Testis (tissue), 5 donors: Measurements from ENCODE around the gene PARP9. TPM values are rescaled to one million over a fixed set of nuclear protein-coding genes. Genes with fewer than 3 reads are reported as not detected.

ENCODE experiments used
- DNase-seq: peaks from one replicate; pipeline ENCODE4 v3.0.0-alpha.2; 2019
- H3K27ac ChIP-seq, 2 donors: fragments of 200-600 bp; sonication (generic); one replicate each; pipeline ENCODE4 v1.5.1; 2019
- H3K27me3 ChIP-seq: fragments of 200-600 bp; sonication (generic); one replicate; pipeline ENCODE4 v1.5.1; 2019
- H3K36me3 ChIP-seq: fragments of 200-600 bp; sonication (generic); one replicate; pipeline ENCODE4 v1.5.1; 2017; ENCODE audit warnings: low read depth; ENCODE audit errors: missing control alignments
- H3K4me1 ChIP-seq: fragments of 200-600 bp; sonication (generic); one replicate; pipeline ENCODE4 v1.5.1; 2019
- H3K4me3 ChIP-seq, 2 donors: fragments of 200-600 bp; sonication (generic); one replicate each; pipeline ENCODE4 v1.5.1; 2017 to 2019
- H3K9me3 ChIP-seq: fragments of 200-600 bp; sonication (generic); one replicate; pipeline ENCODE4 v1.5.1; 2017
- CTCF ChIP-seq, 3 experiments: fragments of 450-650 bp in 2 of 3; fragments of 200-600 bp in 1 of 3; sonication (generic) in 1 of 3; IDR thresholded peaks; one replicate each; pipeline ENCODE4 v1.5.1; 2016 to 2019; ENCODE audit warnings: antibody characterized with exemption in 3 of 3, mild to moderate bottlenecking in 2 of 3, moderate library complexity in 1 of 3
- POLR2A ChIP-seq: fragments of 450-650 bp; IDR thresholded peaks from one replicate; pipeline ENCODE4 v1.6.1; 2017; ENCODE audit warnings: antibody characterized with exemption, mild to moderate bottlenecking, moderate library complexity
- WGBS, 2 donors: methylation state at CpG; one replicate each; pipeline ENCODE4 v1.1.5; 2018; 5-methylcytosine and 5-hydroxymethylcytosine counted together
- intact Hi-C: fragments of 100-400 bp; cut with DNase I; formaldehyde crosslinking; loops from one replicate; pipeline ENCODE4 v1.15.1; 2023; ENCODE audit warnings: low total_unique reads
- long read RNA-seq, 2 donors: transcript quantifications; one replicate each; lab custom pipeline, GENCODE V29; 2026
- polyA plus RNA-seq: library from polyadenylated mRNA; stranded (reverse); fragments of 350-450 nt; fragmentation: Illumina TruSeq; extraction: RNeasy Lipid Tissue Mini Kit (QIAGEN cat#74804); gene quantifications from one replicate; pipeline ENCODE4 v1.2.3, GENCODE V29; 2014; ENCODE audit warnings: low read depth, low replicate concordance; ENCODE audit not compliant: insufficient read depth
- total RNA-seq, 2 donors: library from RNA; depleted of rRNA; stranded (reverse); fragments of >200 nt; gene quantifications; one replicate each; pipeline ENCODE4 v1.2.3, GENCODE V29; 2016

PARP9 gene
- total RNA-seq, result 10 to 100 TPM; 12.8 to 13.8 TPM
- 14.7 TPM for polyA plus RNA-seq
- long read RNA-seq, donor 1, partial matches to known transcripts, result 6 of 8 reads
- long read RNA-seq, donor 1, other reads (novel, unspliced or antisense), result 0 of 8 reads
- long read RNA-seq, donor 2, result 0 reads

GRCh38 chr3:122564155-122564912 lies at the start of gene PARP9, which contains the start of gene DTX3L:
TSS of gene PARP9 (minus strand) at chr3:122564300. CDS start at chr3:122559620, 4,680 bp downstream.
TSS of gene DTX3L (plus strand) at chr3:122564338. CDS start at chr3:122564427, 89 bp downstream.
- intact Hi-C loops, result loop anchor here (5.0 kb wide), 1 partner anchor 118 kb away; the partner anchor contains the start of gene PARP14
- DNase-seq, result peak; percentile 85
- Histone ChIP-seq H3K27me3 (no peaks in the 10 kb centered on the region), H3K36me3 (no peaks in the 10 kb centered on the region), H3K4me1 (peaks cover 4% of the 10 kb centered on the region), H3K4me3 (peak within 1 kb of the TSS; percentile 64 to 84), H3K27ac (peak within 1 kb of the TSS; percentile 94 to 95), H3K9me3 (no peaks in the 10 kb centered on the region)
- WGBS, 2 donors, result 0 to 1% methylated on average over 13 to 56 of the region's 56 CpGs
- TF ChIP-seq POLR2A (no peak), CTCF (IDR thresholded peaks at IDR 0.05) (no peak)

DNA sequence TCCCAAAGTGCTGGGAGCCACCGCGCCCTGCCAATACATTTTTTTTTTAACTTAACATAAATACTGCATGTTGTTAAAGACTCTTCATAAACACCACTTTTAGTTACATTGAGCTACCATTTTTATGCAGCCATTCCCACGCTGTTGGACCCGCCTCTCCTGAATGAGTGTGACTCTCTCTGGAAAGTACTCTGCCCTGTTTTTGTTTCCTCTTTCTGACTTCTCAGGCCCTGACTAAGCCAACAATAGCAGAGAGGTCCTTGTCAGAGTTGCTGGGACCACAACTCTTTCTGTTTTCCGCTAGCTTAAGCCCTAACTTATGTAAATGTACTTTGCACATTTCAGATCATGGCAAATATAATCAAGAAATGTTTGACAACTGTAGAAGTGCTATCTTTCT lies 48.6 kb upstream of the PARP9 start:
- no peak overlapping the region for H3K27ac ChIP-seq
- 90 to 97% methylated on average over 5 of the region's 5 CpGs for WGBS, 2 donors
- H3K9me3 ChIP-seq, result no peaks in the 10 kb centered on the region
- TF ChIP-seq CTCF (IDR thresholded peaks at IDR 0.05) (no peak), POLR2A (no peak)
- H3K36me3 ChIP-seq, result no peaks in the 10 kb centered on the region
- no peak overlapping the region for H3K4me3 ChIP-seq
- intact Hi-C loops, result no loop called here
- H3K27me3 ChIP-seq, result no peaks in the 10 kb centered on the region
- H3K4me1 ChIP-seq, result no peaks in the 10 kb centered on the region
- DNase-seq, result no peak

GRCh38 chr3:122609798-122610559 lies 45.9 kb upstream of the PARP9 start:
- no peak for DNase-seq
- Histone ChIP-seq H3K4me3 (no peak overlapping the region), H3K36me3 (no peaks in the 10 kb centered on the region), H3K9me3 (no peaks in the 10 kb centered on the region), H3K4me1 (no peaks in the 10 kb centered on the region), H3K27me3 (no peaks in the 10 kb centered on the region), H3K27ac (no peak overlapping the region)
- 86 to 93% methylated on average over 7 of the region's 7 CpGs for WGBS, 2 donors
- no peak for TF ChIP-seq CTCF (IDR thresholded peaks at IDR 0.05)
- TF ChIP-seq POLR2A, result no peak
- intact Hi-C loops, result no loop called here

- Histone ChIP-seq H3K27me3 (no peaks in the 10 kb centered on the region), H3K9me3 (no peaks in the 10 kb centered on the region), H3K4me3 (no peak overlapping the region), H3K36me3 (no peaks in the 10 kb centered on the region), H3K4me1 (no peaks in the 10 kb centered on the region), H3K27ac (no peak overlapping the region)
- WGBS, 2 donors, result 89 to 98% methylated on average over 1 of the region's 1 CpG
- no peak for DNase-seq
- TF ChIP-seq CTCF (IDR thresholded peaks at IDR 0.05), result no peak
- TF ChIP-seq POLR2A, result no peak
- intact Hi-C loops, result no loop called here
These were observed 44.8 kb upstream of the PARP9 start for GRCh38 chr3:122608916-122609315.
